B cell (primary cell): ENCODE results near the gene D2HGDH. TPM values are rescaled to one million over a fixed set of nuclear protein-coding genes. Genes with fewer than 3 reads are reported as not detected.

Source experiments
- ATAC-seq: fragments of 200-7000 bp; cut with Tn5 transposase; one replicate; pipeline ENCODE4 v1.10.0; 2021; ENCODE audit warnings: low read depth, mild to moderate bottlenecking, moderate number of reproducible peaks, moderate library complexity
- CTCF ChIA-PET: fragments of 350-600 bp; sonication (Branson Sonifier 250); formaldehyde crosslinking; loops from one replicate; lab custom pipeline; 2021; ENCODE audit warnings: antibody characterized with exemption, inconsistent platforms; lab: Charles Lee
- POLR2A ChIA-PET: fragments of 350-600 bp; sonication (Branson Sonifier 250); formaldehyde crosslinking; loops from one replicate; lab custom pipeline; 2021; ENCODE audit warnings: antibody characterized with exemption; lab: Charles Lee
- DNase-seq: peaks from one replicate; pipeline ENCODE4 v3.0.0; 2013
- H2AFZ ChIP-seq: 2 replicates; pipeline ENCODE4 v1.6.1; 2012; ENCODE audit warnings: mild to moderate bottlenecking, low read depth, low read length; ENCODE audit not compliant: insufficient read depth, poor library complexity, severe bottlenecking
- H3K27ac ChIP-seq, 2 donors: 1 replicate in 1 of 2; 2 replicates in 1 of 2; pipeline ENCODE4 v1.5.1; 2012 to 2013; ENCODE audit warnings: low read length in 2 of 2, mild to moderate bottlenecking in 2 of 2, moderate library complexity in 1 of 2
- H3K27me3 ChIP-seq, 4 experiments: fragments of 200-600 bp in 1 of 4; sonication (generic) in 1 of 4; replicated peaks in 1 of 4; 1 replicate in 2 of 4; 2 replicates in 2 of 4; pipeline versions ENCODE4 v1.6.1 to v1.7.0; 2013 to 2016; ENCODE audit warnings: low read length in 3 of 4, mild to moderate bottlenecking in 2 of 4, mixed read lengths in 1 of 4, moderate library complexity in 1 of 4; ENCODE audit not compliant: insufficient read depth in 4 of 4, control insufficient read depth in 3 of 4; ENCODE audit errors: control extremely low read depth in 1 of 4
- H3K36me3 ChIP-seq, 2 experiments: replicated peaks in 1 of 2; 1 replicate in 1 of 2; 2 replicates in 1 of 2; pipeline versions ENCODE4 v1.6.1 to v1.7.1; 2013; ENCODE audit warnings: low read length in 1 of 2; ENCODE audit not compliant: insufficient read depth in 2 of 2, control insufficient read depth in 1 of 2; ENCODE audit errors: control extremely low read depth in 1 of 2, extremely low read depth in 1 of 2
- H3K4me1 ChIP-seq, 2 donors: fragments of 200-600 bp in 1 of 2; sonication (generic) in 1 of 2; 1 replicate in 1 of 2; 2 replicates in 1 of 2; pipeline versions ENCODE4 v1.5.1 to v1.6.1; 2013 to 2017; ENCODE audit warnings: low read length in 2 of 2; ENCODE audit not compliant: control insufficient read depth in 2 of 2, insufficient read depth in 2 of 2
- H3K4me2 ChIP-seq: replicated peaks from 2 replicates; pipeline ENCODE3; 2012; ENCODE audit warnings: mild to moderate bottlenecking, low read depth, low read length; ENCODE audit not compliant: poor library complexity, severe bottlenecking
- H3K4me3 ChIP-seq, 5 experiments: fragments of 200-600 bp in 1 of 5; sonication (generic) in 1 of 5; 1 replicate in 3 of 5; 2 replicates in 2 of 5; pipeline versions ENCODE4 v1.5.1 to v1.7.0; 2011 to 2016; ENCODE audit warnings: low read length in 4 of 5, mild to moderate bottlenecking in 4 of 5, low read depth in 2 of 5, control low read depth in 1 of 5, moderate library complexity in 1 of 5; ENCODE audit not compliant: insufficient read depth in 1 of 5; ENCODE audit errors: control extremely low read depth in 1 of 5, extremely low read depth in 1 of 5
- H3K79me2 ChIP-seq: fragments of 200-600 bp; sonication (generic); one replicate; pipeline ENCODE4 v1.6.0; 2016; ENCODE audit warnings: low read length; ENCODE audit not compliant: control insufficient read depth, insufficient read depth
- H3K9ac ChIP-seq: fragments of 200-600 bp; sonication (generic); 2 replicates; pipeline ENCODE4 v1.6.1; 2017; ENCODE audit warnings: mild to moderate bottlenecking, low read length, moderate library complexity
- H3K9me3 ChIP-seq, 3 donors: one replicate each; pipeline versions ENCODE4 v1.6.1 to v1.7.1; 2013; ENCODE audit warnings: low read length in 2 of 3; ENCODE audit not compliant: control insufficient read depth in 2 of 3, insufficient read depth in 1 of 3; ENCODE audit errors: control extremely low read depth in 1 of 3
- H4K20me1 ChIP-seq: 2 replicates; pipeline ENCODE4 v1.6.0; 2012; ENCODE audit warnings: mild to moderate bottlenecking, low read length; ENCODE audit not compliant: insufficient read depth, control insufficient read depth, poor library complexity, severe bottlenecking
- H3K27ac Mint-ChIP-seq: one replicate; pipeline ENCODE4 v1.8.0; 2021; ENCODE audit warnings: mixed read lengths
- H3K27me3 Mint-ChIP-seq: one replicate; pipeline ENCODE4 v1.8.0; 2021; ENCODE audit warnings: mixed read lengths
- H3K4me1 Mint-ChIP-seq: one replicate; pipeline ENCODE4 v1.8.0; 2021; ENCODE audit warnings: mixed read lengths
- H3K4me3 Mint-ChIP-seq: one replicate; pipeline ENCODE4 v1.8.0; 2021; ENCODE audit warnings: mixed read lengths
- H3K9me3 Mint-ChIP-seq: one replicate; pipeline ENCODE4 v1.8.0; 2022; ENCODE audit warnings: mixed read lengths; ENCODE audit not compliant: insufficient read depth
- CTCF ChIP-seq: fragments of 200-600 bp; IDR thresholded peaks from one replicate; pipeline ENCODE4 v1.8.0; 2022; ENCODE audit warnings: antibody characterized with exemption, mild to moderate bottlenecking
- EZH2 ChIP-seq: IDR thresholded peaks from 2 replicates; pipeline ENCODE4 v1.6.1; 2012; ENCODE audit warnings: borderline replicate concordance, low read depth, mild to moderate bottlenecking, moderate library complexity, low read length; ENCODE audit not compliant: insufficient read depth, poor library complexity, severe bottlenecking
- WGBS: methylation state at CpG from one replicate; pipeline ENCODE4 v1.1.5; 2013; ENCODE audit warnings: missing lambda C conversion rate; ENCODE audit not compliant: insufficient coverage; 5-methylcytosine and 5-hydroxymethylcytosine counted together
- intact Hi-C: fragments of 100-400 bp; cut with micrococcal nuclease; formaldehyde crosslinking; loops from one replicate; pipeline ENCODE4 v1.10.0; 2022
- polyA plus RNA-seq: library from polyadenylated mRNA; depleted of rRNA; stranded (reverse); fragments of >200 nt; gene quantifications from 2 replicates; pipeline ENCODE4 v1.2.3, GENCODE V29; 2012
- total RNA-seq, 2 donors: library from RNA; stranded (reverse); fragments of 120-200 nt in 1 of 2; gene quantifications; 1 replicate in 1 of 2; 2 replicates in 1 of 2; pipeline versions ENCODE4 v1.2.3 to v1.2.4, GENCODE V29; 2013 to 2022

The D2HGDH gene
- total and polyA plus RNA-seq, 2 donors (not counting 1 experiment from before 2014, with no cell fraction given) = 44.0 to 67.7 TPM

- Histone ChIP-seq H3K36me3 (peaks cover 0 to 24% of the 10 kb centered on the region in 2 experiments), H3K9me3 (no peaks in the 10 kb centered on the region), H3K4me2 (no peak overlapping the region), H3K79me2 (peaks cover 3% of the 10 kb centered on the region), H3K9ac (no peak overlapping the region), H3K27ac (no peak overlapping the region), H3K4me1 (no peaks in the 10 kb centered on the region), H2AFZ (no peak overlapping the region), H4K20me1 (no peaks in the 10 kb centered on the region), H3K27me3 (no peaks in the 10 kb centered on the region), H3K4me3 (no peak overlapping the region)
- H3K27ac Mint-ChIP-seq = no peak overlapping the region
- no peaks in the 10 kb centered on the region for H3K27me3 Mint-ChIP-seq
- DNase-seq (no peak), ATAC-seq (no peak)
- POLR2A ChIA-PET = no interaction called here
- TF ChIP-seq CTCF (no peak), EZH2 (no peak)
- H3K4me1 Mint-ChIP-seq = no peaks in the 10 kb centered on the region
- H3K4me3 Mint-ChIP-seq = no peak overlapping the region
- intact Hi-C loops = no loop called here
- H3K9me3 Mint-ChIP-seq = no peaks in the 10 kb centered on the region
- WGBS = 99% methylated on average over 17 of the region's 17 CpGs
- CTCF ChIA-PET = no interaction called here
These were observed 19.1 kb downstream of the D2HGDH start for GRCh38 chr2:241753493-241753892.

GRCh38 chr2:241754042-241754441 lies 19.6 kb downstream of the D2HGDH start:
- Histone ChIP-seq H3K9me3 (no peaks in the 10 kb centered on the region), H3K4me3 (no peak overlapping the region), H2AFZ (no peak overlapping the region), H3K36me3 (peaks cover 0 to 21% of the 10 kb centered on the region in 2 experiments), H3K79me2 (peaks cover 3% of the 10 kb centered on the region), H3K27me3 (no peaks in the 10 kb centered on the region), H3K27ac (no peak overlapping the region), H4K20me1 (no peaks in the 10 kb centered on the region), H3K4me2 (no peak overlapping the region), H3K4me1 (no peaks in the 10 kb centered on the region), H3K9ac (no peak overlapping the region)
- TF ChIP-seq CTCF (no peak), EZH2 (no peak)
- ATAC-seq (no peak), DNase-seq (no peak)
- ChIA-PET CTCF (no interaction called here), POLR2A (no interaction called here)
- Mint-ChIP-seq H3K27ac (no peak overlapping the region), H3K4me1 (no peaks in the 10 kb centered on the region), H3K4me3 (no peak overlapping the region), H3K27me3 (no peaks in the 10 kb centered on the region), H3K9me3 (no peaks in the 10 kb centered on the region)
- intact Hi-C loops = no loop called here
- 98% methylated on average over 20 of the region's 20 CpGs for WGBS
